DND-41 (cell line): ENCODE data around the gene SLC10A7.

Experiments
- ATAC-seq: fragments of 200-7000 bp; cut with Tn5 transposase; 3 replicates; pipeline ENCODE4 v1.9.1; 2021; ENCODE audit warnings: low read depth; ENCODE audit not compliant: insufficient read depth
- DNase-seq: peaks from one replicate; pipeline ENCODE4 v3.0.0-alpha.2; 2020
- H2AFZ ChIP-seq: 2 replicates; pipeline ENCODE4 v1.6.0; 2012; ENCODE audit warnings: low read depth, low read length
- H3K27ac ChIP-seq: 2 replicates; pipeline ENCODE4 v1.5.1; 2012; ENCODE audit warnings: low read length, inconsistent platforms
- H3K27me3 ChIP-seq: fragments of 200-600 bp; sonication (generic); 2 replicates; pipeline ENCODE4 v1.6.0; 2012; ENCODE audit warnings: low read length, mild to moderate bottlenecking, inconsistent platforms; ENCODE audit not compliant: insufficient read depth, poor library complexity
- H3K36me3 ChIP-seq: 2 replicates; pipeline ENCODE4 v1.5.1; 2012; ENCODE audit warnings: low read length, inconsistent platforms; ENCODE audit not compliant: insufficient read depth
- H3K4me1 ChIP-seq: 2 replicates; pipeline ENCODE4 v1.5.1; 2012; ENCODE audit warnings: mild to moderate bottlenecking, low read length; ENCODE audit not compliant: insufficient read depth
- H3K4me2 ChIP-seq: 2 replicates; pipeline ENCODE4 v1.6.0; 2012; ENCODE audit warnings: mild to moderate bottlenecking, moderate library complexity, low read length, inconsistent platforms; ENCODE audit not compliant: insufficient read depth
- H3K4me3 ChIP-seq, 2 experiments: fragments of 200-600 bp in 1 of 2; shearing (Covaris generic) in 1 of 2; 2 replicates each; pipeline ENCODE4 v1.5.1; 2012 to 2016; ENCODE audit warnings: inconsistent platforms in 2 of 2, low read length in 2 of 2, mild to moderate bottlenecking in 2 of 2, low read depth in 1 of 2, moderate library complexity in 1 of 2
- H3K79me2 ChIP-seq: 2 replicates; pipeline ENCODE4 v1.6.0; 2012; ENCODE audit warnings: low read length, inconsistent platforms; ENCODE audit not compliant: insufficient read depth
- H3K9ac ChIP-seq: 2 replicates; pipeline ENCODE4 v1.6.0; 2012; ENCODE audit warnings: low read depth, mild to moderate bottlenecking, inconsistent platforms, low read length, moderate library complexity
- H3K9me3 ChIP-seq: 2 replicates; pipeline ENCODE4 v1.5.1; 2012; ENCODE audit warnings: low read length, moderate library complexity, mild to moderate bottlenecking, inconsistent platforms; ENCODE audit not compliant: insufficient read depth, severe bottlenecking
- H4K20me1 ChIP-seq: 2 replicates; pipeline ENCODE4 v1.6.0; 2012; ENCODE audit warnings: low read length; ENCODE audit not compliant: insufficient read depth
- EZH2 ChIP-seq: IDR thresholded peaks from 3 replicates; pipeline ENCODE4 v1.6.1; 2012; ENCODE audit warnings: borderline replicate concordance, low read depth, mild to moderate bottlenecking, moderate library complexity, low read length, inconsistent platforms; ENCODE audit not compliant: severe bottlenecking
- TF ChIP-seq, protein P1 (sequence below): IDR thresholded peaks from 2 replicates; pipeline ENCODE4 v1.5.1; 2012; ENCODE audit warnings: borderline replicate concordance, low read length, moderate library complexity, mild to moderate bottlenecking; ENCODE audit not compliant: poor library complexity, severe bottlenecking; ENCODE audit errors: extremely low read depth

The SLC10A7 gene

DNA sequence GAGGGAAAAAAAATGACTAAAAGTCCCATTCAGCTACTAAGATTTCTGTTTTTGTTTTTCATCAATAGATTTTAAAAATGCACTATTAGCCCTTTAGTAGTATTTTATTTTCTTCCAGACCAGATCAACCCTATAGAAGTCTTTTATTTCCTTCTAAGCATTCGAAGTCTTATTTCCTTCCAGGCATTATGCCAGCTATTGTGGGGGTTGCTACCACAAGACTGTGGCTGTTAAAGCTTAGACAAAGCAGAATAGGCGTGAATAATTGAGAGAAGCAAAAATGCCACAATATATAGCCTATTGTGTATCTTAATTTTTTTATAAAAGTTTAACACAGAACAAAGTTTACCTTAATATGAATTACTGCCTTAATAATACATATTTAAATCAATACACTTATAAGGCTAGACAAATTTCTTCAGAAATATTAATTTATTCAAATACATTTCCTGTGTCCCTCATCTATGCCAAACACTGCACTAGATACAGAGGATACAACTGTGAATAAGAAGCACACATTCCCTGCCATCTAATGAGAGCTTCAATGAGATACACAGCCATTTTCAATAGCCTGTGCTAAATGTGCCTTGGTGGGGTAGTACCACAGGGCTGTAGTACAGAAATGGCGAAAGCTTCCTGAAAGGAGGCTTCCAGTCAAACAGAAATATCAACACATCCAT lies 33.1 kb downstream of the SLC10A7 start:
- H3K4me2 ChIP-seq: no peak overlapping the region
- H3K27ac ChIP-seq: no peak overlapping the region
- no peak overlapping the region for H3K9ac ChIP-seq
- H3K27me3 ChIP-seq: no peaks in the 10 kb centered on the region
- H3K9me3 ChIP-seq: no peaks in the 10 kb centered on the region
- H2AFZ ChIP-seq: no peak overlapping the region
- no peak for TF ChIP-seq EZH2
- TF ChIP-seq, protein P1, sequence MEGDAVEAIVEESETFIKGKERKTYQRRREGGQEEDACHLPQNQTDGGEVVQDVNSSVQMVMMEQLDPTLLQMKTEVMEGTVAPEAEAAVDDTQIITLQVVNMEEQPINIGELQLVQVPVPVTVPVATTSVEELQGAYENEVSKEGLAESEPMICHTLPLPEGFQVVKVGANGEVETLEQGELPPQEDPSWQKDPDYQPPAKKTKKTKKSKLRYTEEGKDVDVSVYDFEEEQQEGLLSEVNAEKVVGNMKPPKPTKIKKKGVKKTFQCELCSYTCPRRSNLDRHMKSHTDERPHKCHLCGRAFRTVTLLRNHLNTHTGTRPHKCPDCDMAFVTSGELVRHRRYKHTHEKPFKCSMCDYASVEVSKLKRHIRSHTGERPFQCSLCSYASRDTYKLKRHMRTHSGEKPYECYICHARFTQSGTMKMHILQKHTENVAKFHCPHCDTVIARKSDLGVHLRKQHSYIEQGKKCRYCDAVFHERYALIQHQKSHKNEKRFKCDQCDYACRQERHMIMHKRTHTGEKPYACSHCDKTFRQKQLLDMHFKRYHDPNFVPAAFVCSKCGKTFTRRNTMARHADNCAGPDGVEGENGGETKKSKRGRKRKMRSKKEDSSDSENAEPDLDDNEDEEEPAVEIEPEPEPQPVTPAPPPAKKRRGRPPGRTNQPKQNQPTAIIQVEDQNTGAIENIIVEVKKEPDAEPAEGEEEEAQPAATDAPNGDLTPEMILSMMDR: no peak
- peaks cover 10% of the 10 kb centered on the region for H3K4me1 ChIP-seq
- H3K79me2 ChIP-seq: no peaks in the 10 kb centered on the region
- H3K4me3 ChIP-seq: no peak overlapping the region
- peak; percentile 65; the same call in 2 of the 3 replicates for ATAC-seq
- peaks cover 11% of the 10 kb centered on the region; the same call in 1 of the 2 replicates for H3K36me3 ChIP-seq
- no peaks in the 10 kb centered on the region for H4K20me1 ChIP-seq
- DNase-seq: peak; percentile 17

DNA sequence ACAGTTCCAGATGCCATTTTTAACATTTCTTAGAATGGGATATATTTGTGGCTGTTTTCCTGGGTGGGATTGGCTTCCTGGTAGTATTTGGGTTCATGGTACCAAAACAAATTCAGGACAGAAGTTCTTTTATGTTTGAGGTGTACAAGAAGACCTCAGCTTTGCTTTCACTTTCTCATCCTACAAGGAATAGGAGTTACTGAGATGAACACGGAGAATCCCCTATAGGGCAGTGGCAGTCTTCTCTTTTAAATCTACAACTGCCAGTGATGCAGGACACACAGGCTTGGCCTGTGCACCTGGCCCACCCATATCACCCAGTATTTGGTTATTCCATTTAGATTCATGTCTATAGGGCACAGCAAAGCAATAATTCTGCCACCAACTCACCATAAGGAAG lies 35.2 kb downstream of the SLC10A7 start:
- no peaks in the 10 kb centered on the region for H3K27me3 ChIP-seq

DNA sequence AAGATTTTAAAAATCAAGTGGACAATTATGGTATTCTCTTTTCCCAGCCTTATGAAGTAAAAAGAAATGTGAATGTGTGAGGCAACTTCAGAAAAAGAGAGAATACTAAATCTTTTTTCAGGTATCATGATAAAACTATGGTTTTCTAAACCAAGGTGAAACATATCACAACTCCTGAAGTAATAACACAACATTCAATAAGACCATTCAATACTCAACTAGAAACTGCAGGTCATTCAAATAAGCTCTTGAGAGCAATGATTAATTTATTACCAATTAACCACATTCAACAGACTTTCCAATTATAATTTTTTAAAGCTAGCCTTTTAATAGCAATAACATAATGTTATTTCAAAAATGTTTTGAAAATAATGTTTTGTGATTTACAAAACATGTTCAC lies 35.8 kb downstream of the SLC10A7 start:
- Histone ChIP-seq H3K9me3 (peaks cover 4% of the 10 kb centered on the region), H3K27ac (no peak overlapping the region), H2AFZ (no peak overlapping the region), H3K4me2 (no peak overlapping the region), H3K9ac (no peak overlapping the region), H3K79me2 (no peaks in the 10 kb centered on the region), H3K4me1 (peaks cover 10% of the 10 kb centered on the region), H4K20me1 (no peaks in the 10 kb centered on the region), H3K27me3 (no peaks in the 10 kb centered on the region), H3K36me3 (peaks cover 16% of the 10 kb centered on the region; the same call in 1 of the 2 replicates), H3K4me3 (no peak overlapping the region)
- no peak for TF ChIP-seq EZH2
- TF ChIP-seq, protein P1: no peak
- ATAC-seq (no peak), DNase-seq (no peak)

More for the DNA sequence above, 35.2 kb downstream of the SLC10A7 start:
- DNase-seq (no peak), ATAC-seq (peak; percentile 53; the same call in 2 of the 3 replicates)
- peaks cover 4% of the 10 kb centered on the region for H3K9me3 ChIP-seq
- no peak overlapping the region for H3K27ac ChIP-seq
- no peaks in the 10 kb centered on the region for H3K79me2 ChIP-seq
- H4K20me1 ChIP-seq: no peaks in the 10 kb centered on the region
- no peak overlapping the region for H2AFZ ChIP-seq
- no peak overlapping the region for H3K4me3 ChIP-seq
- H3K36me3 ChIP-seq: peaks cover 11% of the 10 kb centered on the region; the same call in 1 of the 2 replicates
- H3K9ac ChIP-seq: no peak overlapping the region
- H3K4me2 ChIP-seq: no peak overlapping the region
- TF ChIP-seq, protein P1: no peak
- no peak for TF ChIP-seq EZH2
- peaks cover 10% of the 10 kb centered on the region for H3K4me1 ChIP-seq
